ENCODE measurements around the gene GRM4. TPM values are rescaled to one million over a fixed set of nuclear protein-coding genes. Genes with fewer than 3 reads are reported as not detected.

The GRM4 gene
- total RNA-seq, 1 experiment from 2014 or later = 5.6 TPM

DNA sequence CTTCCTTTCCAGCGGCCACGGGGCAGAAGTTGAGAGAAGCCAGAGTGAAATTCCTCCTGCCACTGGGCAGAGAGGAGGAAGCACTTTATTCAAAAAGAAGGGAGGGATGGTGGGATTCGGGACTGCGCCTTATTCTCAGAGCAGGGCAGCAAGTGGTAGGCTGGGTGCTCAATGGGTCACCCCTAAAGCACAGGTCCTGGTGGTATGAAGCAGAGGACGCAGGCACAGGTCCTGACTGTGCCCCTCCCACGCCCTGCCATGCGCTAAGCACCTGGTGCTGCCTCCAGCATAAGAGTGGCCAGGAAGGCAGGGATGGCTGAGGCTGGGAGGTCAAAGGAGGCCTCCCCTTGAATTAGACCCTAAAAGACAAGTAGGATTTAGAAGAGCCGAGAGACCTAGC, 4.9 kb upstream of the GRM4 start:
- DNase-seq = peak; percentile 43
- no peak overlapping the region for H3K4me3 Mint-ChIP-seq
- Histone ChIP-seq H4K91ac (ENCODE audit: insufficient read length, low read depth, low read length) (no peak overlapping the region), H3K27me3 (ENCODE audit: insufficient read depth, low read length) (peaks cover 15% of the 10 kb centered on the region; the same call in 1 of the 2 replicates), H3T11ph (ENCODE audit: low read length) (no peak overlapping the region), H3K9me3 (ENCODE audit: control insufficient read depth, low read depth, low read length) (no peaks in the 10 kb centered on the region), H3K4ac (ENCODE audit: low read depth, low read length) (no peak overlapping the region), H2BK12ac (ENCODE audit: insufficient read length, low read depth, low read length) (no peak overlapping the region), H3K18ac (ENCODE audit: insufficient read length, low read depth, low read length) (no peak overlapping the region), H4K8ac (replicated peaks; ENCODE audit: insufficient read length, low read depth, low read length) (no peak overlapping the region), H3K79me2 (ENCODE audit: insufficient read depth, low read length) (no peaks in the 10 kb centered on the region), H3K56ac (ENCODE audit: insufficient read length, low read depth, low read length) (no peak overlapping the region), H3K9ac (ENCODE audit: extremely low read depth, insufficient read length, low read length) (no peak overlapping the region), H3K23me2 (ENCODE audit: insufficient read length, low read depth, low read length, poor library complexity, severe bottlenecking) (peaks cover 6% of the 10 kb centered on the region), H2BK120ac (ENCODE audit: low read depth, low read length, poor library complexity, severe bottlenecking) (no peak overlapping the region), H2AFZ (ENCODE audit: low read length) (no peak overlapping the region), H3K4me2 (ENCODE audit: insufficient read depth, insufficient read length, low read length) (no peak overlapping the region), H2BK20ac (ENCODE audit: low read depth, low read length, poor library complexity, severe bottlenecking) (no peak overlapping the region), H4K20me1 (ENCODE audit: control insufficient read depth, insufficient read depth, insufficient read length) (no peaks in the 10 kb centered on the region), H3K79me1 (ENCODE audit: insufficient read depth, low read depth, low read length, poor library complexity, severe bottlenecking) (no peaks in the 10 kb centered on the region), H2BK15ac (ENCODE audit: low read depth, low read length) (no peak overlapping the region), H3K23ac (ENCODE audit: insufficient read length, low read depth, low read length) (no peak overlapping the region), H3K4me1 (ENCODE audit: insufficient read depth, low read length) (peaks cover 16% of the 10 kb centered on the region), H3K14ac (ENCODE audit: insufficient read depth, low read length) (no peak overlapping the region), H4K5ac (ENCODE audit: insufficient read length, low read depth, low read length) (no peak overlapping the region), H3K27ac (ENCODE audit: insufficient read length, low read depth, low read length) (no peak overlapping the region), H2AK5ac (ENCODE audit: insufficient read length, low read length) (no peak overlapping the region), H2BK5ac (ENCODE audit: insufficient read length, low read length) (no peak overlapping the region)
- H3K27me3 Mint-ChIP-seq (ENCODE audit: low read depth) = peaks cover 87% of the 10 kb centered on the region
- no peak for TF ChIP-seq CTCF (conservative IDR thresholded peaks at IDR 0.05)
- H3K27ac Mint-ChIP-seq = no peak overlapping the region
- H3K36me3 Mint-ChIP-seq (ENCODE audit: insufficient read depth in 1 of 3, low read depth in 3 of 3) = no peaks in the 10 kb centered on the region; a peak in 1 of 7 replicates
- WGBS (ENCODE audit: extremely low coverage, insufficient read length, low lambda C conversion rate) = no CpG with 5 or more reads among the region's 8 CpGs
- peaks cover 42 to 57% of the 10 kb centered on the region in 2 experiments for H3K4me1 Mint-ChIP-seq
- no peaks in the 10 kb centered on the region; a peak in 1 of 5 replicates for H3K9me3 Mint-ChIP-seq

Data from H9 (cell line).